Immature natural killer cell (primary cell): ENCODE results near the gene PGLYRP1. TPM values are rescaled to one million over a fixed set of nuclear protein-coding genes. Genes with fewer than 3 reads are reported as not detected.

Experiments used
- DNase-seq, 3 donors: peaks; one replicate each; pipeline ENCODE4 v3.0.0; 2022; ENCODE audit warnings: mixed read lengths in 1 of 3
- H3K27ac Mint-ChIP-seq, 6 donors: one replicate each; pipeline ENCODE4 v1.8.0; 2020; ENCODE audit warnings: mixed read lengths in 6 of 6, mild to moderate bottlenecking in 5 of 6, inconsistent platforms in 4 of 6, moderate library complexity in 3 of 6
- H3K27me3 Mint-ChIP-seq, 3 donors: one replicate each; pipeline ENCODE4 v1.8.0; 2020 to 2021; ENCODE audit warnings: low read depth in 3 of 3, mild to moderate bottlenecking in 3 of 3, mixed read lengths in 3 of 3, moderate library complexity in 3 of 3, inconsistent platforms in 1 of 3
- H3K36me3 Mint-ChIP-seq, 3 donors: one replicate each; pipeline ENCODE4 v1.8.0; 2020; ENCODE audit warnings: mixed read lengths in 3 of 3, inconsistent platforms in 2 of 3, mild to moderate bottlenecking in 2 of 3
- H3K4me1 Mint-ChIP-seq, 2 donors: one replicate each; pipeline ENCODE4 v1.8.0; 2020; ENCODE audit warnings: inconsistent platforms in 2 of 2, mild to moderate bottlenecking in 2 of 2, mixed read lengths in 2 of 2, moderate library complexity in 1 of 2
- H3K4me3 Mint-ChIP-seq, 5 donors: one replicate each; pipeline ENCODE4 v1.8.0; 2020; ENCODE audit warnings: mild to moderate bottlenecking in 5 of 5, mixed read lengths in 5 of 5, inconsistent platforms in 3 of 5, moderate library complexity in 3 of 5
- H3K9me3 Mint-ChIP-seq, 6 donors: one replicate each; pipeline ENCODE4 v1.8.0; 2020; ENCODE audit warnings: mild to moderate bottlenecking in 6 of 6, mixed read lengths in 6 of 6, inconsistent platforms in 4 of 6, moderate library complexity in 3 of 6
- polyA plus RNA-seq, 3 donors: library from polyadenylated mRNA; unstranded; fragments of 300-500 nt; fragmentation: Illumina TruSeq; gene quantifications; one replicate each; pipeline ENCODE4 v1.2.3, GENCODE V29; 2021

PGLYRP1 gene
- polyA plus RNA-seq, 3 donors from 2014 or later, result not detected

DNA sequence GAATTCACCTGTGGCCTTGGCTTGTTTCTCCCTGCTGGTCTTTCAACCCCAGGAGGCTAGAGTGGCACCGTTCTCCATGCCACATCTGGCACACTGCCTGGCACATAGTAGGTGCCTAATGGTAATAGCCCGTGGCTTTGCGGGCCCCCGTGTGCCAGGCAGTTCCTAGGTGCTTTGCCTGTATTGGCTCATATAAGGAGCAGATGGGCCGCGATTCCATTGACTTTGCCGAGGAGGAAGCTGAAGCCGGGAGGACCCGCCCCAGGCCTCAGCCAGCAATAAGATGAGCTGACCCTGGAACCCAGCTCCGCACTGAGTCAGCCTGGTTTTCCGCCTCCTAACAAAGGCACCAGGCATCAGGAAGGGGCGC lies 807 bp downstream of the PGLYRP1 start:
- H3K27me3 Mint-ChIP-seq, result peaks cover 8 to 27% (median 14%) of the 10 kb centered on the region in 3 donors
- peaks cover 6 to 19% of the 10 kb centered on the region in 2 donors for H3K4me1 Mint-ChIP-seq
- no peak overlapping the region for H3K4me3 Mint-ChIP-seq
- DNase-seq, result no peak
- peaks cover 0 to 4% (median 0%) of the 10 kb centered on the region in 3 donors for H3K36me3 Mint-ChIP-seq
- H3K9me3 Mint-ChIP-seq, result no peaks in the 10 kb centered on the region
- H3K27ac Mint-ChIP-seq, result peak overlapping the region in 1 of 6 donors; percentile 49

DNA sequence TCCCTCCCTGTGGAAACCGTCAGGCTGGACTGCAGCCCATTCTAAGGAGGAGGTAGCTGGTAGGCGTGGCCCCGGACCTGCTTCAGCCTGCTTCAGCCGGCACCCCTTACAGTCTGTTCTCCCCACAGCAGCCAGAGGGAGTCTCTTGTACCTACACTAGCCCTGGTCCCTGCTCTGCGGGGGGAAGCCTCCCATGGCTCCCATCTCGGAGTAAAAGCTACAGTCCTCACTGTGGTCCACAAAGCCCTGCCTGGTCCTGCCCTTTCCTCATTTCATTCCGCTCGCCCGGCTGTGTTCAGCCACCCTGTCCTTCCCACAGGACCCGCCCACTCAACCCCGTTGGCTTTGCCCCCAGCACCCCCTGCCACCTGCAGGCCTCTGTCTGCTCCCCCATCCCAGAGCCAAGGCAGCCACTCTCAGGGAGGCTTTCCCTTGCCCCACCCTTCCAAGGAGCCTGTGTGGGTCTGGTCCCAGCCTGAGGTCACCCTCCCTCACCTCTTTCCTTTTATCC lies 1.3 kb downstream of the PGLYRP1 start:
- Mint-ChIP-seq H3K36me3 (peaks cover 0 to 4% (median 0%) of the 10 kb centered on the region in 3 donors), H3K4me3 (no peak overlapping the region), H3K27me3 (peaks cover 9 to 23% (median 11%) of the 10 kb centered on the region in 3 donors), H3K27ac (peak overlapping the region in 1 of 6 donors; percentile 49), H3K9me3 (no peaks in the 10 kb centered on the region), H3K4me1 (peaks cover 8 to 19% of the 10 kb centered on the region in 2 donors)
- DNase-seq, result no peak

- H3K27me3 Mint-ChIP-seq, result peaks cover 8 to 22% (median 12%) of the 10 kb centered on the region in 3 donors
- peaks cover 6 to 19% of the 10 kb centered on the region in 2 donors for H3K4me1 Mint-ChIP-seq
- no peaks in the 10 kb centered on the region for H3K9me3 Mint-ChIP-seq
- no peak for DNase-seq
- peaks cover 0 to 4% (median 0%) of the 10 kb centered on the region in 3 donors for H3K36me3 Mint-ChIP-seq
- no peak overlapping the region for H3K27ac Mint-ChIP-seq
- H3K4me3 Mint-ChIP-seq, result no peak overlapping the region
These were observed 2.1 kb downstream of the PGLYRP1 start for GRCh38 chr19:46020819-46021125.

GRCh38 chr19:46019270-46019669 lies 3.6 kb downstream of the PGLYRP1 start:
- Mint-ChIP-seq H3K27me3 (peaks cover 7 to 12% (median 10%) of the 10 kb centered on the region in 3 donors), H3K9me3 (no peaks in the 10 kb centered on the region), H3K4me1 (peaks cover 15 to 23% of the 10 kb centered on the region in 2 donors), H3K36me3 (peaks cover 0 to 4% (median 0%) of the 10 kb centered on the region in 3 donors), H3K27ac (no peak overlapping the region), H3K4me3 (no peak overlapping the region)
- DNase-seq, result no peak

- Mint-ChIP-seq H3K36me3 (peaks cover 0 to 4% (median 0%) of the 10 kb centered on the region in 3 donors), H3K27me3 (peaks cover 7 to 11% (median 10%) of the 10 kb centered on the region in 3 donors), H3K4me1 (peaks cover 16 to 25% of the 10 kb centered on the region in 2 donors), H3K9me3 (no peaks in the 10 kb centered on the region), H3K4me3 (no peak overlapping the region), H3K27ac (no peak overlapping the region)
- no peak for DNase-seq
These were observed 4.1 kb downstream of the PGLYRP1 start for GRCh38 chr19:46018729-46019251.

- H3K27me3 Mint-ChIP-seq, result peaks cover 4 to 10% (median 9%) of the 10 kb centered on the region in 3 donors
- H3K4me3 Mint-ChIP-seq, result peak overlapping the region in 1 of 5 donors; percentile 89
- H3K4me1 Mint-ChIP-seq, result peaks cover 16 to 25% of the 10 kb centered on the region in 2 donors
- peaks cover 0 to 4% (median 0%) of the 10 kb centered on the region in 3 donors for H3K36me3 Mint-ChIP-seq
- H3K27ac Mint-ChIP-seq, result no peak overlapping the region
- no peaks in the 10 kb centered on the region for H3K9me3 Mint-ChIP-seq
- no peak for DNase-seq
These were observed 4.8 kb downstream of the PGLYRP1 start for GRCh38 chr19:46017874-46018675.

DNA sequence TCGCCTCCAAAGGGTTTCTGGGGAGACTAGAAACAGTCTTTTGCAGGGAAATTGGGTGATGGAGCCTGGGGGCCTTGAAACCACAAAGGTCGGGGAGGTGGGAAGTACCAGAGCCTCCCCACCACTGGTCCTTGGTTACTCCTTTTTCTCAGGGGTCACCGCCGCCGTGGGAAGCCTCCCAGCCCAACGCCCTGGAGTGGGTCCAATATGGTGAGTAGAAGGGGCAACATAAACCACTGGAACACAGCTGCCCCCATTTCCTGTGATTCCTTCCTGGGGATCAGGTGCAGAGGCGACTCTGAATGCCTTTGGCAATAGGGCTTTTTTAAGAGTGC lies 5.8 kb downstream of the PGLYRP1 start:
- peak overlapping the region; percentile 51 to 93 (median 89) for H3K4me3 Mint-ChIP-seq
- peaks cover 0 to 4% (median 0%) of the 10 kb centered on the region in 3 donors for H3K36me3 Mint-ChIP-seq
- peak in 1 of 3 donors; percentile 16 for DNase-seq
- H3K4me1 Mint-ChIP-seq, result peaks cover 16 to 25% of the 10 kb centered on the region in 2 donors
- peak overlapping the region in 1 of 6 donors; percentile 35 for H3K27ac Mint-ChIP-seq
- H3K9me3 Mint-ChIP-seq, result no peaks in the 10 kb centered on the region
- peaks cover 4 to 6% (median 6%) of the 10 kb centered on the region in 3 donors for H3K27me3 Mint-ChIP-seq

GRCh38 chr19:46016426-46017094 lies 6.3 kb downstream of the PGLYRP1 start:
- H3K4me1 Mint-ChIP-seq, result peaks cover 16 to 25% of the 10 kb centered on the region in 2 donors
- peak overlapping the region in 5 of 6 donors; percentile 49 to 82 (median 69) for H3K27ac Mint-ChIP-seq
- peaks cover 4 to 6% (median 6%) of the 10 kb centered on the region in 3 donors for H3K27me3 Mint-ChIP-seq
- peak overlapping the region; percentile 88 to 95 (median 90) for H3K4me3 Mint-ChIP-seq
- peak; percentile 72 to 79 (median 78) for DNase-seq
- H3K9me3 Mint-ChIP-seq, result no peaks in the 10 kb centered on the region
- peaks cover 0 to 4% (median 0%) of the 10 kb centered on the region in 3 donors for H3K36me3 Mint-ChIP-seq

DNA sequence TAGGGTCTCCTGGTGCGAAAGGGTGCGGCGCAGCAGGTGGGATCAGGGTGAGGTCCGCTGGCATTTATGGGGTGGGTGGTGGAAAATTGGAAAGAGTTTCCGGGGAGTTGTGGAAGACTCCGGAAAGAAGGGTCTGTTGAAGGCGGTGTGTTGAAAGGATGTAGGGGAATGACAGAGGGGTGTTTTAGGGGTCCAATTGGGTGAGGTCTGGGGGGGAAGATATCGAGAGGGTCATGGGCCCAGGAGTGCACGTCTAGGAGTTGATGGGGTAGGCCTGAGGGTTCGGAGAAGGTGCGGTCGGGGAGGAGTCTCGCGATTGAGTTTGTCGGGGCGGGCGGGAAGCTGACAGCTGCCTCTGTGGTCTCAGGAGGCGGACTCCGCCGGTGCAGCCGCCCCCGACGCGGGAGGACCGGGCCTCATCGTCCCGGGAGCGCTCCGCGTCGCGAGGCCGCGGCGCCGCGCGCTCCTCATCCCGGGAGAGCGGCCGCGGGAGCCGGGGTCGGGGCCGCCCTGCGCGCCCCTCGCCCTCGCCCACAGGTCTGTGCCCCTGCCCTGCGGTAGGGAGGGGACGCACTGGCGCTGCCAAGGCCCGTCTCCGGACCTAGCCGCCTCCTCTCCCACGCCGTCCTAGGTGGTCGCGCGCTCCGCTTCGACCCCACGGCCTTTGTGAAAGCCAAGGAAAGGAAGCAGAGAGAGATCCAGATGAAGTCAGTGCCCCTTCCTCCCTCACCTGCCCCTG lies 7.0 kb downstream of the PGLYRP1 start:
- Mint-ChIP-seq H3K4me1 (peaks cover 16 to 25% of the 10 kb centered on the region in 2 donors), H3K27ac (peak overlapping the region in 5 of 6 donors; percentile 48 to 80 (median 53)), H3K36me3 (peaks cover 0 to 4% (median 2%) of the 10 kb centered on the region in 3 donors), H3K27me3 (peaks cover 4 to 8% (median 4%) of the 10 kb centered on the region in 3 donors), H3K4me3 (peak overlapping the region; percentile 88 to 95 (median 90)), H3K9me3 (no peaks in the 10 kb centered on the region)
- peak; percentile 38 to 39 (median 39) for DNase-seq

DNA sequence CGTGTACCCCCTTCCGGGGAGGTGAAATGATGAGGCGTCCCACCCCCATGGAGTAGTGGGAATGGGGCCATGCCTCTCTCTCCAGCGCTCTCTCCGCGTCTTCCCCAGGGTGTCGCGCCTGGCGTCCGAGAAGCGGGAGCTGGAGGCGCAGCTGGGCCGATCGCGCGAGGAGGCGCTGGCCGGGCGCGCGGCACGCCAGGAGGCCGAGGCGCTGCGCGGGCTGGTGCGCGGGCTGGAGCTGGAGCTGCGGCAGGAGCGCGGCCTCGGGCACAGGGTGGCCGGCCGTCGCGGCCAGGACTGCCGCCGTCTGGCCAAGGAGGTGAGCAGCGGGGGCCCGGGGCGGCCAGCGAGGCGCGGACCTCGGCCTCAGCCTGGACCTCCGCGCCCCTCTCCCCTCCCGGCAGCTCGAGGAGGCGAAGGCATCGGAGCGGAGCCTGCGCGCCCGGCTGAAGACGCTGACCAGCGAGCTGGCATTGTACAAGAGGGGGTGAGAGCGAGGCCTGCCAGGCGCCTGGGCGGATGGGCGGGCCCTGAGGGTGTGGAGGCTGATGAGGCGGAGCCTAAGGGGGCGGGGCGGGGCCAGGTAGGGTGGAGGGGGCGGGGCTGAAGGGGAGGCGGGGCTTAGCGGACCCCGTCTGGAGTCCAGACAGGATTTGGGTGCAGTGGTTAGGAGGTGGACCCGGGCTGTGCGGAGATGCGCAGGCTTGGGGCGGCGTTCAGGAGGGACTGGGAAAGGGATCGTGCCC lies 7.7 kb downstream of the PGLYRP1 start:
- H3K27me3 Mint-ChIP-seq, result peaks cover 4 to 11% (median 4%) of the 10 kb centered on the region in 3 donors
- no peaks in the 10 kb centered on the region for H3K9me3 Mint-ChIP-seq
- peaks cover 0 to 5% (median 4%) of the 10 kb centered on the region in 3 donors for H3K36me3 Mint-ChIP-seq
- peaks cover 16 to 25% of the 10 kb centered on the region in 2 donors for H3K4me1 Mint-ChIP-seq
- H3K27ac Mint-ChIP-seq, result peak overlapping the region in 3 of 6 donors; percentile 6 to 72 (median 38)
- H3K4me3 Mint-ChIP-seq, result peak overlapping the region; percentile 75 to 85 (median 81)
- peak; percentile 47 to 53 (median 52) for DNase-seq

GRCh38 chr19:46014534-46014933 lies 8.3 kb downstream of the PGLYRP1 start:
- Mint-ChIP-seq H3K4me3 (peak overlapping the region; percentile 61 to 85 (median 77)), H3K27ac (peak overlapping the region in 1 of 6 donors; percentile 37), H3K9me3 (no peaks in the 10 kb centered on the region), H3K36me3 (peaks cover 0 to 9% (median 5%) of the 10 kb centered on the region in 3 donors), H3K4me1 (peaks cover 16 to 25% of the 10 kb centered on the region in 2 donors), H3K27me3 (peaks cover 4 to 11% (median 4%) of the 10 kb centered on the region in 3 donors)
- no peak for DNase-seq
